ENCODE data around the gene KLHL29.

The KLHL29 gene

GRCh38 chr2:23537991-23538390 is 153.0 kb downstream of the KLHL29 start:
- H3K4me3 ChIP-seq = no peak overlapping the region
- no peak for DNase-seq (ENCODE audit: low spot score)
- H3K27ac ChIP-seq = no peak overlapping the region
- TF ChIP-seq CTCF (IDR thresholded peaks at IDR 0.05) = no peak

GRCh38 chr2:23538566-23538965 is 153.6 kb downstream of the KLHL29 start:
- no peak overlapping the region for H3K4me3 ChIP-seq
- TF ChIP-seq CTCF (IDR thresholded peaks at IDR 0.05) = no peak
- no peak overlapping the region for H3K27ac ChIP-seq
- DNase-seq (ENCODE audit: low spot score) = no peak

- TF ChIP-seq CTCF (IDR thresholded peaks at IDR 0.05) = no peak
- H3K27ac ChIP-seq = no peak overlapping the region
- DNase-seq (ENCODE audit: low spot score) = no peak
These were observed 155.9 kb downstream of the KLHL29 start for GRCh38 chr2:23540804-23541360.

GRCh38 chr2:23541503-23542229 is 156.7 kb downstream of the KLHL29 start:
- Histone ChIP-seq H3K27ac (no peak overlapping the region), H3K4me3 (no peak overlapping the region)
- no peak for TF ChIP-seq CTCF (IDR thresholded peaks at IDR 0.05)
- DNase-seq (ENCODE audit: low spot score) = no peak

More at GRCh38 chr2:23540804-23541360, 155.9 kb downstream of the KLHL29 start:
- H3K4me3 ChIP-seq = no peak overlapping the region

GRCh38 chr2:23542230-23542789 is 157.3 kb downstream of the KLHL29 start:
- no peak for TF ChIP-seq CTCF (IDR thresholded peaks at IDR 0.05)
- Histone ChIP-seq H3K27ac (no peak overlapping the region), H3K4me3 (no peak overlapping the region)
- DNase-seq (ENCODE audit: low spot score) = no peak

- Histone ChIP-seq H3K27ac (no peak overlapping the region), H3K4me3 (no peak overlapping the region)
- no peak for DNase-seq (ENCODE audit: low spot score)
- TF ChIP-seq CTCF (IDR thresholded peaks at IDR 0.05) = no peak
These were observed 158.3 kb downstream of the KLHL29 start for GRCh38 chr2:23543302-23543701.

- Histone ChIP-seq H3K27ac (no peak overlapping the region), H3K4me3 (no peak overlapping the region)
- no peak for TF ChIP-seq CTCF (IDR thresholded peaks at IDR 0.05)
- DNase-seq (ENCODE audit: low spot score) = no peak
These were observed 158.7 kb downstream of the KLHL29 start for GRCh38 chr2:23543728-23544127.
